ENCODE measurements around the gene DIPK1B.
"Not testable (repeated sequence)": the region's sequence is repeated elsewhere in the genome, so short reads cannot be mapped to it uniquely, and the experiment has no call there.

Gene DIPK1B

GRCh38 chr9:136757328-136757727 lies 45.0 kb downstream of the DIPK1B start:
- H3K4me3 ChIP-seq (ENCODE audit: low read depth, low read length) = no peak overlapping the region
- TF ChIP-seq, protein P1, sequence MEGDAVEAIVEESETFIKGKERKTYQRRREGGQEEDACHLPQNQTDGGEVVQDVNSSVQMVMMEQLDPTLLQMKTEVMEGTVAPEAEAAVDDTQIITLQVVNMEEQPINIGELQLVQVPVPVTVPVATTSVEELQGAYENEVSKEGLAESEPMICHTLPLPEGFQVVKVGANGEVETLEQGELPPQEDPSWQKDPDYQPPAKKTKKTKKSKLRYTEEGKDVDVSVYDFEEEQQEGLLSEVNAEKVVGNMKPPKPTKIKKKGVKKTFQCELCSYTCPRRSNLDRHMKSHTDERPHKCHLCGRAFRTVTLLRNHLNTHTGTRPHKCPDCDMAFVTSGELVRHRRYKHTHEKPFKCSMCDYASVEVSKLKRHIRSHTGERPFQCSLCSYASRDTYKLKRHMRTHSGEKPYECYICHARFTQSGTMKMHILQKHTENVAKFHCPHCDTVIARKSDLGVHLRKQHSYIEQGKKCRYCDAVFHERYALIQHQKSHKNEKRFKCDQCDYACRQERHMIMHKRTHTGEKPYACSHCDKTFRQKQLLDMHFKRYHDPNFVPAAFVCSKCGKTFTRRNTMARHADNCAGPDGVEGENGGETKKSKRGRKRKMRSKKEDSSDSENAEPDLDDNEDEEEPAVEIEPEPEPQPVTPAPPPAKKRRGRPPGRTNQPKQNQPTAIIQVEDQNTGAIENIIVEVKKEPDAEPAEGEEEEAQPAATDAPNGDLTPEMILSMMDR (IDR thresholded peaks at IDR 0.05; ENCODE audit: borderline replicate concordance, insufficient read depth, low read depth, low read length) = no peak

GRCh38 chr9:136757751-136758140 lies 45.4 kb downstream of the DIPK1B start:
- no peak overlapping the region for H3K4me3 ChIP-seq (ENCODE audit: low read depth, low read length)
- TF ChIP-seq, protein P1 (IDR thresholded peaks at IDR 0.05; ENCODE audit: borderline replicate concordance, insufficient read depth, low read depth, low read length) = no peak

DNA sequence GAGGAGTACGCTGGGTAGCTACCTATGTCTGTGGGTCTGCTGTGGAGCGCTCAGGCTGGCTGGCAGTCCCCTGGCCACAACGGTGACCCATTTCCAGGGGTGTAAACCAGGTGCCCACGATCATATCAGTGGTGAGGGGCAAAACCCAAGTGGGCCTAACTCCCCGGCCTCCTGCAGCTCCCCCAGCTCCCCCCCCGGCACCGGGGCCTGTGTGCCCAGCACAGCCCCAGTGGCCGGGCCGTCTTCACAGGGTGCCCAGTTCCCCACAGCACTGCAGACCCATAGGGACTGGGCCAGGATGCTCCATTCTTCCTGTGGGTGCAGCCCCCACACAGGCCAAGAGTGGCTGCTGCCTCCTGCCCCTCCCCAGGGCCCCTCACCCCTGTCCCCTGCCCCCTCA lies 46.6 kb downstream of the DIPK1B start:
- H3K4me3 ChIP-seq (ENCODE audit: low read depth, low read length) = no peak overlapping the region
- TF ChIP-seq, protein P1 (IDR thresholded peaks at IDR 0.05; ENCODE audit: borderline replicate concordance, insufficient read depth, low read depth, low read length) = no peak

DNA sequence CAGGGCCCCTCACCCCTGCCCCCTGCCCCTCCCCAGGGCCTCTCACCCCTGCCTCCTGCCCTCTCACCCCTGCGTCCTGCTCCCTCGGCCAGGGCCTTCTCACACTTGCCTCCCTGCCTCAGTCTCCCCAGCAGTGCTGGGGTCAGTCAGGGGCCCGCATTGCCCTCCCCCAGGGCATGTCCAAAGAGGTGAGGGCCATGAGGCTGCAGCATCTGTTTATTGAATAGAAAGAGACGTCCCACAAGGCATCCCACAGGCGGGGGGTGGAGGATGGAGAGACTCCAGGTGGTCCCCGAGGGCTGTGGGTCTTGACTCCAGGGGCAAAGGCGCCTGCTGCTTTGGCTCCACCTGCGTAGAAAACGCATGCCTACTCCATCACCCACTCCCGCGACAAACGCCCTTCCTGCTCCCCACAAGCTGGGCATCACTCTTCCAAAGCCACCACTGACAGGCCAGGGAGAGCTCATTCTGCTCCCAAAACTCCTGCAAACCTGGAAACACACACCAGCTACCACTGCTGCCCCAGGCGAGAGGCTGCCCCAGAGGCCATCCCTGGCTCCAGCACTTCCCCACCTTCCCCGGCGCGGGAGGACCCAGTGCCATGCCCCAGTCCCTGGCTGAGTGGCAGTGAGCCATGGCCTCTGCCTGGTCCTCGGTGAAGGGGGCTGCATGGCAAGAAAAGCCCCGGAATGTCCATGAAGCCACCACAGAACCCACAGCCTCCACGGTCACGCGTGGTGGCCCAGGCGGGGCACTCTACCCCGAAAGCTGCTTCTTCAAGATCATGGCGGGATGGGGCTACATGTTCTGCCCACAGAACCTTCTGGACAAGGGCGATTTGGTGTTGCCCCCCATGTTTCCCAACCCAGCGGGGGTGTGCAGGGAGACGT lies 47.3 kb downstream of the DIPK1B start:
- no peak overlapping the region for H3K4me3 ChIP-seq (ENCODE audit: low read depth, low read length)
- TF ChIP-seq, protein P1 (IDR thresholded peaks at IDR 0.05; ENCODE audit: borderline replicate concordance, insufficient read depth, low read depth, low read length) = no peak

DNA sequence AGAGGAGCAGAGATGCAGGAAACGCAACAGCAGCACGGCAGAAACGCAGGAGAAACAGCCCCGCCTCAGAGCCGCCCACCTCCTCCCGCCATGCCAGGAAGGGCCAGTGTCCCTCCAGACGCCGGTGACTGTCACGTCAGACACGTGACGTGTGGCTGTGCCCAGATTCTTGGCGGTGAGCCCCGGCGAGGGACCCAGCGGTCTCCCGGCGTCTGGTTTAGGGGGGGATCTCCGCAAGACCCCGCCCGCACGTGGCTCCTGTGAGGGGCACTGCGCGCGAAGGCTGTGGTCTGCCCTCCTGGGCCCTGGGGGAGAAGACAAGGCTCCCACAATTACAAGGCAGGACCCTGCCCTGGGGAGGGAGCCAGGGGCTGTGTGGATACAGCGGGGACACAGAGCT lies 48.1 kb downstream of the DIPK1B start:
- TF ChIP-seq, protein P1 (IDR thresholded peaks at IDR 0.05; ENCODE audit: borderline replicate concordance, insufficient read depth, low read depth, low read length) = no peak
- H3K4me3 ChIP-seq (ENCODE audit: low read depth, low read length) = no peak overlapping the region

- TF ChIP-seq, protein P1 (IDR thresholded peaks at IDR 0.05; ENCODE audit: borderline replicate concordance, insufficient read depth, low read depth, low read length) = peak; percentile 73
- H3K4me3 ChIP-seq (ENCODE audit: low read depth, low read length) = not testable (repeated sequence)
Measured at GRCh38 chr9:136760834-136761544, 48.6 kb downstream of the DIPK1B start.
